SH-SY5Y (cell line): ENCODE data around the gene DNAI2.

Source experiments
- GATA2 ChIP-seq: IDR thresholded peaks from 2 replicates; pipeline ENCODE4 v1.6.1; 2011; ENCODE audit warnings: mild to moderate bottlenecking, low read depth, low read length
- GATA3 ChIP-seq: IDR thresholded peaks from 2 replicates; pipeline ENCODE4 v1.6.1; 2011; ENCODE audit warnings: low read depth, mild to moderate bottlenecking, low read length, moderate library complexity

DNA sequence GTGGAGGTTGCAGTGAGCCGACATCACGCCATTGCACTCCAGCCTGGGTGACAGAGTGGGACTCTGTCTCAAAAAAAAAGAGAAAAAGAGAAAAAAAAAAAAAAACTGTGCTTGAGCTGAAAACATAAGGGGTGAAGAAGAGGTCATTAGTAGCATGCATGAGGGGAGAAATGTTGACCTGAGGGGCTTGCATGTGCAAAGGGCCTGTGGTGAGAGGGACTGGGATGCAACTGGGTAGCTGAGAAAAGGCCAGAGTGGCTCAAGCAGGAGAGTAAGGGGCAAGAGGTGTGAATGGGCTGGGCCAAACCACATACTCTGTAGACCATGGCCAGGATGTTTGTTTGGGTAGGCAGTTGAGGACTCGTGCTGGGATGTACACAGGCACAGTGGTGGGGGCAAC is 55.3 kb downstream of the DNAI2 start:
- TF ChIP-seq GATA3: no peak
- no peak for TF ChIP-seq GATA2
